ENCODE measurements around the gene IQCN.

- TF ChIP-seq CTCF (IDR thresholded peaks at IDR 0.05) (no peak), EZH2 (IDR thresholded peaks at IDR 0.05; ENCODE audit: borderline replicate concordance, insufficient read depth, low read depth, low read length, poor library complexity, severe bottlenecking) (no peak)
These were observed 34.0 kb upstream of the IQCN start for GRCh38 chr19:18308051-18308947.
